ENCODE measurements around the gene A2M.

A2M gene

GRCh38 chr12:9094512-9095206 lies 21.1 kb downstream of the A2M start:
- no peak for TF ChIP-seq CTCF (conservative IDR thresholded peaks at IDR 0.05; ENCODE audit: control insufficient read depth, insufficient read depth, low read depth, low read length)
- DNase-seq (ENCODE audit: low read depth): no peak
- no peak overlapping the region for H3K4me3 ChIP-seq (ENCODE audit: control insufficient read depth, low read depth, low read length)

- no peak for TF ChIP-seq CTCF (conservative IDR thresholded peaks at IDR 0.05; ENCODE audit: control insufficient read depth, insufficient read depth, low read depth, low read length)
- DNase-seq (ENCODE audit: low read depth): no peak
- H3K4me3 ChIP-seq (ENCODE audit: control insufficient read depth, low read depth, low read length): no peak overlapping the region
Observed at GRCh38 chr12:9091891-9092598, 23.7 kb downstream of the A2M start.

- TF ChIP-seq CTCF (conservative IDR thresholded peaks at IDR 0.05; ENCODE audit: control insufficient read depth, insufficient read depth, low read depth, low read length): no peak
- H3K4me3 ChIP-seq (ENCODE audit: control insufficient read depth, low read depth, low read length): no peak overlapping the region
- no peak for DNase-seq (ENCODE audit: low read depth)
Observed at GRCh38 chr12:9090220-9090619, 25.5 kb downstream of the A2M start.

GRCh38 chr12:9087087-9087835 lies 28.5 kb downstream of the A2M start:
- DNase-seq (ENCODE audit: low read depth): no peak
- TF ChIP-seq CTCF (conservative IDR thresholded peaks at IDR 0.05; ENCODE audit: control insufficient read depth, insufficient read depth, low read depth, low read length): no peak
- H3K4me3 ChIP-seq (ENCODE audit: control insufficient read depth, low read depth, low read length): no peak overlapping the region

- no peak for TF ChIP-seq CTCF (conservative IDR thresholded peaks at IDR 0.05; ENCODE audit: control insufficient read depth, insufficient read depth, low read depth, low read length)
- no peak for DNase-seq (ENCODE audit: low read depth)
- no peak overlapping the region for H3K4me3 ChIP-seq (ENCODE audit: control insufficient read depth, low read depth, low read length)
Observed at GRCh38 chr12:9086087-9086486, 29.6 kb downstream of the A2M start.

GRCh38 chr12:9084417-9084816 lies 31.3 kb downstream of the A2M start:
- no peak for TF ChIP-seq CTCF (conservative IDR thresholded peaks at IDR 0.05; ENCODE audit: control insufficient read depth, insufficient read depth, low read depth, low read length)
- no peak for DNase-seq (ENCODE audit: low read depth)
- no peak overlapping the region for H3K4me3 ChIP-seq (ENCODE audit: control insufficient read depth, low read depth, low read length)
